PC-9 (cell line): ENCODE data around the gene RUNX1. TPM values are rescaled to one million over a fixed set of nuclear protein-coding genes. Genes with fewer than 3 reads are reported as not detected.

Source experiments
- BruUV-seq: library from RNA; stranded (reverse); fragments of 400-500 nt; replicated peaks from 2 replicates; lab custom pipeline; 2021; lab: Mats Ljungman, UMichigan
- CTCF ChIA-PET: fragments of 300-600 bp; sonication (Branson Sonifier 250); formaldehyde crosslinking; loops from one replicate; lab custom pipeline; 2022; ENCODE audit warnings: antibody characterized with exemption; lab: Charles Lee
- POLR2A ChIA-PET: fragments of 300-600 bp; sonication (Branson Sonifier 250); formaldehyde crosslinking; loops from one replicate; lab custom pipeline; 2022; ENCODE audit warnings: antibody characterized with exemption; ENCODE audit not compliant: unreplicated experiment; lab: Charles Lee
- DNase-seq, 2 experiments: peaks; one replicate each; pipeline versions ENCODE4 v3.0.0 to v3.0.0-alpha.2; 2015 to 2022; ENCODE audit warnings: mixed read lengths in 1 of 2
- H2AFZ ChIP-seq: fragments of 200-600 bp; sonication (generic); 2 replicates; pipeline ENCODE4 v1.8.1; 2017; ENCODE audit warnings: antibody characterized with exemption
- H3F3A ChIP-seq: fragments of 200-600 bp; sonication (generic); 2 replicates; pipeline ENCODE4 v1.8.1; 2017; ENCODE audit warnings: antibody characterized with exemption, mild to moderate bottlenecking, low read depth; ENCODE audit not compliant: insufficient read depth
- H3K27ac ChIP-seq: fragments of 200-600 bp; sonication (generic); 2 replicates; pipeline ENCODE4 v1.6.1; 2016; ENCODE audit warnings: mixed run types
- H3K27me3 ChIP-seq: fragments of 200-600 bp; sonication (generic); 2 replicates; pipeline ENCODE4 v1.6.1; 2016; ENCODE audit warnings: low read depth, mixed run types; ENCODE audit not compliant: insufficient read depth
- H3K36me3 ChIP-seq: fragments of 200-600 bp; sonication (generic); 2 replicates; pipeline ENCODE4 v1.6.1; 2016; ENCODE audit warnings: low read depth, mixed run types
- H3K4me1 ChIP-seq: fragments of 200-600 bp; sonication (generic); replicated peaks from 2 replicates; pipeline ENCODE4 v1.6.1; 2016; ENCODE audit warnings: mixed run types; ENCODE audit not compliant: insufficient read depth
- H3K4me2 ChIP-seq: fragments of 200-600 bp; sonication (generic); 2 replicates; pipeline ENCODE4 v1.6.1; 2017; ENCODE audit warnings: mixed run types
- H3K4me3 ChIP-seq: fragments of 200-600 bp; sonication (generic); 2 replicates; pipeline ENCODE4 v1.6.1; 2016; ENCODE audit warnings: mixed run types
- H3K79me2 ChIP-seq: fragments of 200-600 bp; sonication (generic); 2 replicates; pipeline ENCODE4 v1.6.1; 2017; ENCODE audit warnings: low read depth, mixed run types
- H3K9me2 ChIP-seq: fragments of 200-600 bp; sonication (generic); 2 replicates; pipeline ENCODE4 v1.8.1; 2017; ENCODE audit warnings: mild to moderate bottlenecking; ENCODE audit not compliant: insufficient read depth
- H3K9me3 ChIP-seq: fragments of 200-600 bp; sonication (generic); 2 replicates; pipeline ENCODE4 v1.8.1; 2016; ENCODE audit warnings: low read depth; ENCODE audit not compliant: insufficient read depth
- H4K20me1 ChIP-seq: fragments of 200-600 bp; sonication (generic); 2 replicates; pipeline ENCODE4 v1.8.1; 2017; ENCODE audit not compliant: insufficient read depth
- CTCF ChIP-seq: fragments of 200-600 bp; sonication (generic); conservative IDR thresholded peaks from 2 replicates; pipeline ENCODE4 v1.6.1; 2017; ENCODE audit warnings: mixed run types, antibody characterized with exemption, mild to moderate bottlenecking, moderate library complexity
- EZH2 ChIP-seq: fragments of 200-600 bp; sonication (generic); IDR thresholded peaks from 2 replicates; pipeline ENCODE4 v1.8.0; 2017; ENCODE audit warnings: antibody characterized with exemption, low read depth
- intact Hi-C: fragments of 100-400 bp; cut with micrococcal nuclease; formaldehyde crosslinking; loops from one replicate; pipeline ENCODE4 v1.10.0; 2022; ENCODE audit not compliant: unreplicated experiment
- total RNA-seq: library from RNA; stranded (reverse); gene quantifications from 2 replicates; pipeline ENCODE4 v1.2.3, GENCODE V29; 2021

The RUNX1 gene
- total RNA-seq, 1 experiment from 2014 or later = 58.5 TPM

GRCh38 chr21:35057428-35057827 lies 8.3 kb upstream of the RUNX1 start:
- H3K4me1 ChIP-seq = peaks cover 9% of the 10 kb centered on the region; the same call in 1 of the 2 replicates
- no peaks in the 10 kb centered on the region for H4K20me1 ChIP-seq
- H3K4me2 ChIP-seq = no peak overlapping the region
- ChIA-PET CTCF (no interaction called here), POLR2A (interaction anchor here (0.7 kb wide), 1 partner anchor 116 kb away, joined by 10 read pairs; no protein-coding TSS in a partner anchor)
- TF ChIP-seq CTCF (no peak), EZH2 (no peak)
- no peak for DNase-seq
- peaks cover 2% of the 10 kb centered on the region; the same call in 1 of the 2 replicates for H3F3A ChIP-seq
- intact Hi-C loops = no loop called here
- H3K4me3 ChIP-seq = no peak overlapping the region
- no peak overlapping the region for H3K27ac ChIP-seq
- no peaks in the 10 kb centered on the region for H3K79me2 ChIP-seq
- H3K36me3 ChIP-seq = no peaks in the 10 kb centered on the region
- H3K9me3 ChIP-seq = no peaks in the 10 kb centered on the region; the same call in 1 of the 2 replicates
- no TSS peak for BruUV-seq
- no peaks in the 10 kb centered on the region for H3K9me2 ChIP-seq
- no peaks in the 10 kb centered on the region for H3K27me3 ChIP-seq
- no peak overlapping the region for H2AFZ ChIP-seq

GRCh38 chr21:35053356-35054096 lies 4.4 kb upstream of the RUNX1 start:
- Histone ChIP-seq H3K27ac (peak overlapping the region; percentile 99), H2AFZ (no peak overlapping the region)
- POLR2A ChIA-PET = no interaction called here

GRCh38 chr21:35052801-35053200 lies 3.7 kb upstream of the RUNX1 start:
- no peaks in the 10 kb centered on the region for H3K9me2 ChIP-seq
- ChIA-PET POLR2A (no interaction called here), CTCF (no interaction called here)
- no peaks in the 10 kb centered on the region for H4K20me1 ChIP-seq
- no peak overlapping the region for H3K4me3 ChIP-seq
- intact Hi-C loops = no loop called here
- peaks cover 26% of the 10 kb centered on the region for H3K79me2 ChIP-seq
- peak overlapping the region; percentile 99 for H3K27ac ChIP-seq
- BruUV-seq = no TSS peak
- H3K4me1 ChIP-seq = peaks cover 37% of the 10 kb centered on the region
- H3F3A ChIP-seq = peaks cover 33% of the 10 kb centered on the region
- no peak overlapping the region for H3K4me2 ChIP-seq
- no peak for TF ChIP-seq CTCF
- TF ChIP-seq EZH2 = no peak
- H3K9me3 ChIP-seq = no peaks in the 10 kb centered on the region; the same call in 1 of the 2 replicates
- no peak for DNase-seq
- H3K27me3 ChIP-seq = no peaks in the 10 kb centered on the region
- H2AFZ ChIP-seq = no peak overlapping the region
- no peaks in the 10 kb centered on the region for H3K36me3 ChIP-seq

More at GRCh38 chr21:35053356-35054096, 4.4 kb upstream of the RUNX1 start:
- Histone ChIP-seq H3K9me3 (no peaks in the 10 kb centered on the region; the same call in 1 of the 2 replicates), H3K27me3 (no peaks in the 10 kb centered on the region), H3K4me2 (no peak overlapping the region), H3K9me2 (no peaks in the 10 kb centered on the region), H3K4me3 (no peak overlapping the region), H4K20me1 (no peaks in the 10 kb centered on the region), H3F3A (peaks cover 26% of the 10 kb centered on the region), H3K4me1 (peaks cover 37% of the 10 kb centered on the region), H3K36me3 (no peaks in the 10 kb centered on the region), H3K79me2 (peaks cover 19% of the 10 kb centered on the region)
- TF ChIP-seq CTCF (no peak), EZH2 (no peak)
- CTCF ChIA-PET = no interaction called here
- no TSS peak for BruUV-seq
- intact Hi-C loops = no loop called here
- DNase-seq = no peak
